ENCODE measurements around the gene PPFIA3.

Gene PPFIA3

DNA sequence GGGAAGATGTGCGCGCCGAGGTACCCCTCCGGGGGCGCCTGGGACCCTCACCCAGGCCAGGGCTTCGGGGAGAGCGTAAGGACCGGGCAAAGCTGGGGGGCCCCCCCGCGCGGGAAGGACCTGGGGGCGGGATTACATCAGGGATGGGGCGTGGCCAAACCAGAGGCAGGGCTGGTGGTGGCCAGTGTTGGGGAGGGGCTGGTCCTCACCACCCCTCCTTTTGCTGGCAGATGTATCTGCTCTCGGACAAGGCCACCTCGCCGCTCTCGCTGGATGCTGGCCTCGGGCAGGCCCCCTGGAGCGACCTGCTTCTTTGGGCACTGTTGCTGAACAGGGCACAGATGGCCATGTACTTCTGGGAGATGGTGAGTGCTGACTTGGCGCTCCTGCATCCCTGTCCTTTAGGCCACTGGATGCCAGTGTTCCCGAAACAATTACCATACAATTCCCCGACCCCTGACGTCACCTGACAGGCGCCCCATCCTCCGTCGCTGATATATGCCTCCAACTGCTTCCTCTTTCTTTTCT is 63.6 kb downstream of the PPFIA3 start:
- DNase-seq: no peak

DNA sequence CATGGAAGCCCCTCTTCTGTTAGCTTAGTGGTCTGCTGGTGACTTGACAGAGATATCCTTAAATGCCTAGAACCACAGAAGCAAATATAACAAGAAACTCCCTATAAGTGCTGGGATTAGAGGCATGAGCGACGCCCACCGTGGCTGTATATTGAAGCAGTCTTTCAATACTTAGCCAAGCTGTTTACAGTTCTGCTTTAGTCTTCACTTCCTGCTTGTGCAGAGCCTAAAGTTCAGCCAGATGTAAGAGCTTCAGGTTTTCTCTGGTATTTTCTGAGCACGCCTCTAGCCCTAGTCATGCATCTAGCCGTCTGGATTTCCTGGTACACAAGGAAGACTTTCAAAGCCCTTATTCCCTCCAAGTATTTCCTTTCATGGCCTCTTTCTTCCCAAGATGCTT is 66.8 kb downstream of the PPFIA3 start:
- no peak for DNase-seq

DNA sequence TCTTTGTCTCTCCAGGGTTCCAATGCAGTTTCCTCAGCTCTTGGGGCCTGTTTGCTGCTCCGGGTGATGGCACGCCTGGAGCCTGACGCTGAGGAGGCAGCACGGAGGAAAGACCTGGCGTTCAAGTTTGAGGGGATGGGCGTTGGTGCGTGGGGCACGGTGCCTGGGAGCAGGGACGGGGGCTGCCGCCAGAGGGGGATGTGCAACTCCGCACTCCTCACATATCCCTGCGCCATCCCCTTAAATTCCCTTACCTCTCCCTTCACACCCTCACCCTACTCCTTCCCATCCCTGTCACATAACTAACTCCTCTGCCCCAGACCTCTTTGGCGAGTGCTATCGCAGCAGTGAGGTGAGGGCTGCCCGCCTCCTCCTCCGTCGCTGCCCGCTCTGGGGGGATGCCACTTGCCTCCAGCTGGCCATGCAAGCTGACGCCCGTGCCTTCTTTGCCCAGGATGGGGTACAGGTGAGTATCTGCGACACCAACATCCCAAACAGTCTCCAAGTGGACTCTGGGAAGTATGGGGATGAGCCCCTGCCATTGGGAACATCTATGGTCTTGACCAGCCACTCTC is 69.4 kb downstream of the PPFIA3 start:
- DNase-seq: no peak

DNA sequence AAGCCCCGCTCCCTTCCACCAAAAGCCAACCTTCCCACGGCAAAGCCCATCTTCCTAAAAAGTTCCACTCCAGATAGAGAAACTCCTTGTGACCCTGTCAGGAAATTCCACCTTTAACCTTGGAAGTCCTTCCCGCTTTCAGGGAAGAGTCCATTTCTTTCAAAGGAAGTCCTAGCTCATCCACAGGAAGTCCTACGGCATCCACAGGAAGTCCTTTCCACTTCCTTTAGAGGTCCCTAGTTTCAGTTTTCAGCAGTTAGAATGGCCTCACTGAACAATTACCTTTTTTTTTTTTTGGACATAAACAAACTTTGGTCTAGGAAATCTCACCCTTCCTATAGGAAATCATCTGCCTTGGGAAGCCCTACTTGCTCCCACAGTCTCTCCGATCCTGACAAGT is 69.9 kb downstream of the PPFIA3 start:
- DNase-seq: no peak

DNA sequence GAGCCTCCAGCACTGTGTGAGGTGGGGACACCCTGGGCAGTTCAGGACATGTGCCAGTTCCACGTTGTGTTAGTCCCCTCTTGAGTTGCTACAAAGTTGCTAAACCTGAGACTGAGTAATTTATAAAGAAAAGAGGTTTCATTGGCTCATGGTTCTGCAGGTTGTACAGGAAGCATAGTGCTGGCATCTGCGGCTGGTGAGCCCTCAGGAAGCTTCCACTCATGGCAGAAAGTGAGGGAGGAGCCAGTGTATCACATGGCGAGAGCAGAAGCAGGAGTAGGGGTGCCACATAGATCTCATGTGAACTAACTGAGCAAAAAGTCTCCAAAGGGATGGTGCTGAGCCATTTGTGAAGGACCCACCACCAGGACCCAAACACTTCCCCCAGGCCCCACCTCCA is 71.4 kb downstream of the PPFIA3 start:
- no peak for DNase-seq

DNA sequence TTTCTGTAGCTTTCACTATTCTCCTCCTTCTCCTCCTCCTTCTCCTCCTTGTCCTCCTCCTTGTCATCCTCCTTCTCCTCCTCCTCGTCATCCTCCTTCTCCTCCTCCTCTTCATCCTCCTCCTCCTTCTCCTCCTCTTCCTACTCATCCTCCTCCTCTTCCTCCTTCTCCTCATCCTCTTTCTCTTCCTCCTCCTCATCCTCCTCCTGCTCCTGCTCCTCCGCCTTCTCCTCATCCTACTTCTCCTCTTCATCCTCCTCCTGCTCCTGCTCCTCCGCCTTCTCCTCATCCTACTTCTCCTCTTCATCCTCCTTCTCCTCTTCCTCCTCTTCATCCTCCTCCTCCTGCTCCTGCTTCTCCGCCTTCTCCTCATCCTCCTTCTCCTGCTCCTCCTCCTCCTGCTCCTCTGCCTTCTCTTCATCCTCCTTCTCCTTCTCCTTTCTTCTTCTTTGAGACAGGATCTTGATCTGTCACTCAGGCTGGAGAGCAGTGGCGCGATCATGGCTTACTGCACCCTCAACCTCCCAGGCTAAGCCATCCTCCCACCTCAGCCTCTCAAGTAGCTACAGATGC is 74.6 kb downstream of the PPFIA3 start:
- no peak for DNase-seq

DNA sequence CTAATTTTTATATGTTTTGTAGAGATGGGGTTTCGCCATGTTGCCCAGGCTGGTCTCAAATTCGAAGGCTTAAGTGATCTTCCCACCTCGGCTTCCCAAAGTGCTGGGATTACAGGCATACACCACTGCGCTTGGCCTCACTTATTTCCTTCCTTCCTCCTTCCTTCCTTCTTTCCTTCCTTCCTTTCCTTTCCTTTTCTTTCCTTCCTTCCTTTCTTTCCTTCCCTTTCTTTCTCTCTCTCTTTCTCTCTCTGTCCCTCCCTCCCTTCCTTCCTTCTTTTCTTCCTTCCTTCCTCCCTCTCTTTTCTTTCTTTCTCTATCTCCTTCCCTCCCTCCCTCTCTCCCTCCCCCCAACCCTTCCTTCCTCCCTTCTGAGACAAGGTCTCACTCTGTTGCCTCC is 75.1 kb downstream of the PPFIA3 start:
- DNase-seq: no peak

DNA sequence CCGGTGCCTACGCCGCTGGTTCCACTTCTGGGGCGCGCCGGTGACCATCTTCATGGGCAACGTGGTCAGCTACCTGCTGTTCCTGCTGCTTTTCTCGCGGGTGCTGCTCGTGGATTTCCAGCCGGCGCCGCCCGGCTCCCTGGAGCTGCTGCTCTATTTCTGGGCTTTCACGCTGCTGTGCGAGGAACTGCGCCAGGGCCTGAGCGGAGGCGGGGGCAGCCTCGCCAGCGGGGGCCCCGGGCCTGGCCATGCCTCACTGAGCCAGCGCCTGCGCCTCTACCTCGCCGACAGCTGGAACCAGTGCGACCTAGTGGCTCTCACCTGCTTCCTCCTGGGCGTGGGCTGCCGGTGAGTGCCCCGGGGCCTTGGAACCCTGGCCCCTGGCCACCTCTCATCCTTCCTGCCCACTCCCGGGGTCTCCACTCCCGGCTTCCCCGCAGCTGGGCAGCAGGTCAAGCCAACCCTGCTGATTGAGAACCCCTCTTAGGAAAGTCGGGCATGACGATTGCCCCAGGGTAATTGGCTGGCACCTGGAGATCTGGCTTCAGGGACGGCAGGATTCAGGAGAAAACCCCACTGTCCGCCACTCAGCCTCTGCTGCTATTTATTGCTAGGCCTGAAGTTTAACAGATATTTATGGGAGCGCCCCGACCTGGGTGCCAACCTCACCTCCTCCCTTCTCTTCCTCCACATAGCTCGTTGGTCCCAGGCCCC is 77.3 kb downstream of the PPFIA3 start:
- no peak for DNase-seq

DNA sequence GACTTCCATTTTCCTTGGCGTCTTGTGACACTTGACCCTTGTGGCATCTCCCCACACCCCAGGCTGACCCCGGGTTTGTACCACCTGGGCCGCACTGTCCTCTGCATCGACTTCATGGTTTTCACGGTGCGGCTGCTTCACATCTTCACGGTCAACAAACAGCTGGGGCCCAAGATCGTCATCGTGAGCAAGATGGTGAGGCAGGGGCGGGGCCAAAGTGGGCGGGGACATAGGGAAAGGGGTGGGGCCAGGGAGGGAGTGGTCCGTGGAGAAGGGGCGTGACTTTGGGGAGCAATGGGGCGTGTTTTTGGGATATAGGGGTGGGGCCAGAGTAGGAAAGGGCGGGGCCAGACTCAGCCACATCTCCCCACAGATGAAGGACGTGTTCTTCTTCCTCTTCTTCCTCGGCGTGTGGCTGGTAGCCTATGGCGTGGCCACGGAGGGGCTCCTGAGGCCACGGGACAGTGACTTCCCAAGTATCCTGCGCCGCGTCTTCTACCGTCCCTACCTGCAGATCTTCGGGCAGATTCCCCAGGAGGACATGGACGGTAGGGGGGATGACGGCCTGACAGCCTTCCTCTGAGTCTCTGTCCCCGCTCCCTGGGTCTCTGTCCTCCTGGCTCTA is 81.0 kb downstream of the PPFIA3 start:
- DNase-seq: no peak

All from T-helper 9 cell (primary cell).